WERI-Rb-1 (cell line): ENCODE data around the gene FNDC8.
A peak's percentile ranks its signal among the peaks of the same experiment; 100 is the strongest.

Experiments
- DNase-seq: peaks from one replicate; pipeline ENCODE4 v3.0.0-alpha.2; 2020
- H3K27ac ChIP-seq: fragments of 250-450 bp; sonication (Bioruptor Pico); 2 replicates; pipeline ENCODE4 v1.5.1; 2020; ENCODE audit warnings: mild to moderate bottlenecking, moderate library complexity
- H3K27me3 ChIP-seq: fragments of 250-450 bp; sonication (Bioruptor Pico); 2 replicates; pipeline ENCODE4 v1.5.1; 2021; ENCODE audit warnings: mild to moderate bottlenecking, low read depth, moderate library complexity; ENCODE audit not compliant: insufficient read depth, severe bottlenecking
- H3K36me3 ChIP-seq: fragments of 250-450 bp; sonication (Bioruptor Pico); 2 replicates; pipeline ENCODE4 v1.5.1; 2020; ENCODE audit warnings: mild to moderate bottlenecking, moderate library complexity
- H3K4me3 ChIP-seq: 2 replicates; pipeline ENCODE4 v1.5.1; 2011; ENCODE audit warnings: low read depth, mild to moderate bottlenecking, control low read depth, low read length
- H3K9me3 ChIP-seq: fragments of 250-450 bp; sonication (Bioruptor Pico); 2 replicates; pipeline ENCODE4 v1.5.1; 2021; ENCODE audit warnings: mild to moderate bottlenecking, moderate library complexity; ENCODE audit not compliant: severe bottlenecking
- TF ChIP-seq, protein P1 (sequence below): IDR thresholded peaks from 2 replicates; pipeline ENCODE4 v1.5.1; 2011; ENCODE audit warnings: low read depth, mild to moderate bottlenecking, control low read depth, inconsistent platforms, low read length

FNDC8 gene

DNA sequence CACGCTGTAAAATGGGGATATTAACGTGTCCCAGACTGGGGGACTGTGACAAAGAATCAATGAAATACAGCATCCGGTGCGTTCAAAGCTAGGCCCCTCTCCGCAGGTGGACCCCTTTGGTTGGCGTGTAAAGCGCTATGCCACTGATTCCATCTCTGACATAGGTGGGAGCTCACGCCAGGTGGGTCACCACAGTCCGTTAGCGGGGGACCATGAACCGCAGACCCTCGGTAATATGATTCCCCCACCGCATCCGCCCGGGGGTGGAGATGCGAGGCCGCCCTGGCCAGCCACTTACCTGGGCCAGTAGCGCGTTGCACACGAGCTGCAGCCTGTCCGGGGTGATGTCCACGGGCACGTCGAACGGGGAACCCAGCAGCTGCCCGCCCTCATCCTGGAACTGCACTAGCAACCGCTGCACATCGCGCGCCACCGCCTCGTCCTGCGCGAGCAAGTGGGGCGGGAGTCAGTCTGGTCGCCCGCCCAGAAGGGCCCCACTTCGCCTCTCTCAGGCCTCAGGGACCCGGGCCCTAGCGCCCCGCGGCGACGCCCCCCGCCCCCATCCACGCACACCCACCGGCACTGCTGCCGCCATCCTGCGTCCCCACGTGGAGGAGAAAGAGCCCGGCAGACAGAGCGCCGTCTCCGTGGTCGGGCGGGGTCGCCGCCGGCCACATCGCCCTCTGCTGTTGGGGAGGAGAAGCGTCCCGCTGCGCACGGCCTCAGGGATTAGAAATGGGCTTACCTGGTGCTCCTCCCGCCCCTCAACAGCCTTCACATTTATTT is 20.5 kb downstream of the FNDC8 start, which contains the start of gene NLE1:
NLE1 (minus strand) TSS at position 623 of the 786 bp plus-strand sequence; CDS start at position 595, 28 bp downstream.
- H3K27me3 ChIP-seq: no peaks in the 10 kb centered on the region
- H3K36me3 ChIP-seq: peaks cover 32% of the 10 kb centered on the region
- no peaks in the 10 kb centered on the region for H3K9me3 ChIP-seq
- peak within 1 kb of the TSS; percentile 74 for H3K27ac ChIP-seq
- TF ChIP-seq, protein P1, sequence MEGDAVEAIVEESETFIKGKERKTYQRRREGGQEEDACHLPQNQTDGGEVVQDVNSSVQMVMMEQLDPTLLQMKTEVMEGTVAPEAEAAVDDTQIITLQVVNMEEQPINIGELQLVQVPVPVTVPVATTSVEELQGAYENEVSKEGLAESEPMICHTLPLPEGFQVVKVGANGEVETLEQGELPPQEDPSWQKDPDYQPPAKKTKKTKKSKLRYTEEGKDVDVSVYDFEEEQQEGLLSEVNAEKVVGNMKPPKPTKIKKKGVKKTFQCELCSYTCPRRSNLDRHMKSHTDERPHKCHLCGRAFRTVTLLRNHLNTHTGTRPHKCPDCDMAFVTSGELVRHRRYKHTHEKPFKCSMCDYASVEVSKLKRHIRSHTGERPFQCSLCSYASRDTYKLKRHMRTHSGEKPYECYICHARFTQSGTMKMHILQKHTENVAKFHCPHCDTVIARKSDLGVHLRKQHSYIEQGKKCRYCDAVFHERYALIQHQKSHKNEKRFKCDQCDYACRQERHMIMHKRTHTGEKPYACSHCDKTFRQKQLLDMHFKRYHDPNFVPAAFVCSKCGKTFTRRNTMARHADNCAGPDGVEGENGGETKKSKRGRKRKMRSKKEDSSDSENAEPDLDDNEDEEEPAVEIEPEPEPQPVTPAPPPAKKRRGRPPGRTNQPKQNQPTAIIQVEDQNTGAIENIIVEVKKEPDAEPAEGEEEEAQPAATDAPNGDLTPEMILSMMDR: peak; percentile 95
- H3K4me3 ChIP-seq: peak within 1 kb of the TSS; percentile 96
- peak; percentile 87 for DNase-seq

DNA sequence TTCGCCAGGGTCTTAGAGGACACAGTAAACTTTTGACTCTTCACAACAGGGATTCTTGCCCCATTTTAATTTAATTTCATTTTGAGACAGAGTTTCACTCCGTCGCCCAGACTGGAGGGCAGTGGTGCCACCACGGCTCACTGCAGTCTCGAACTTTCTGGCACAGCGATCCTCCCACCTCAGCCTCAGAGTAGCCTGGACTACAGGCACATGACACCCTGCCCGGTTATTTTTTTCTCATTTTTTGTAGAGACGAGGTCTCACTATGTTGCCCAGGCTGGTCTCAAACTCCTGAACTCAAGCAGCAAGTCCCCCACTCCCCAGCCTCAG is 21.0 kb downstream of the FNDC8 start:
- no peaks in the 10 kb centered on the region for H3K27me3 ChIP-seq
- TF ChIP-seq, protein P1: no peak
- H3K4me3 ChIP-seq: no peak overlapping the region; the same call in 1 of the 2 replicates
- H3K36me3 ChIP-seq: peaks cover 27% of the 10 kb centered on the region
- DNase-seq: no peak
- no peak overlapping the region; the same call in 1 of the 2 replicates for H3K27ac ChIP-seq
- no peaks in the 10 kb centered on the region for H3K9me3 ChIP-seq

DNA sequence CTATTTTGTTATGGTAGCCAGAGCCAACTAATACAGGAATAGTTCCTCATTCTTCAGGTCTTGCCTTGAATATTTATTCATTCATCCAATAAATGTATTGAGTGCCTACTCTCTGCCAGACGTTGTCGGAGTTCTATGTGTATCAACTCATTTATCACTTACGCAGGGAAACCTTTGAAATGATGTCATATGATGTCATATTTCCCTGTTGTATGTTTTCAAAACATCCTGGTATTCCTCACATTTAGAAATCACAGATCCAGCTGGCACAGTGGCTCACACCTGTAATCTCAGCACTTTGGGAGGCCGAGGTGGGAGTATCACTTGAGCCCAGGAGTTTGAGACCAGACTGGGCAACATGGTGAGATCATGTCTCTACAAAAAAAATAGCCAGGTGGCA is 23.4 kb downstream of the FNDC8 start:
- DNase-seq: no peak
- no peak overlapping the region for H3K27ac ChIP-seq
- H3K27me3 ChIP-seq: no peaks in the 10 kb centered on the region
- H3K4me3 ChIP-seq: no peak overlapping the region
- H3K36me3 ChIP-seq: peaks cover 4% of the 10 kb centered on the region
- no peaks in the 10 kb centered on the region for H3K9me3 ChIP-seq
- TF ChIP-seq, protein P1: no peak

DNA sequence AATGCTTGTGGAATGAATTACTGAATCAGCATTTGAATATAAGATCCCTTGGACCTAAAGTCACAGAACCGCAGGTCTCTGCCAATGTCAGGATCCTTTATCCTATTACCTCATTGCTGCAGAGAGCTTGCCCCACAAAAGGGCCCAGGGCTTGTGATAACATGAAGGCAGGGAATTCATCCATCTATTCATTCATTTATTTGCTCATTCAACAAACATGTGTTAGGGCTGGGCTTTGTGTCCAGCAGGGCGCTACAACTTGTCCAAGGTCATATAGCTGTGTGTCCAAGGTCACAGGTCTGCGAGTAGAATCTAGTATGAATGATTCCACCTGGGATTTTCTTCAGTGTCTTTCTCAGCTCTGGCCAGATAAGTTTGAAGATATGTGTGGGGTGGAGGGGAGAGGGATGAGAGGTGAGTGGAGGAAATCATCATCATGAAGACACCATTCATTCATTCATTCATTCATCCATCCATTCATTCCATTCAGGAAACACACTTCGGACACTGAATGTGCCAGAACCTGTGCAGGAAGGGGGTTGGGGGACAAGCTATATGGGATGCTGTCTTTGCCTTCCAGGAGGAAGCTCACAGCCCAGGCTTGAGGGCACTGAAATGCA is 24.9 kb downstream of the FNDC8 start:
- H3K36me3 ChIP-seq: no peaks in the 10 kb centered on the region
- no peak for DNase-seq
- no peaks in the 10 kb centered on the region for H3K27me3 ChIP-seq
- no peak overlapping the region for H3K4me3 ChIP-seq
- H3K27ac ChIP-seq: no peak overlapping the region
- H3K9me3 ChIP-seq: no peaks in the 10 kb centered on the region
- TF ChIP-seq, protein P1: no peak

DNA sequence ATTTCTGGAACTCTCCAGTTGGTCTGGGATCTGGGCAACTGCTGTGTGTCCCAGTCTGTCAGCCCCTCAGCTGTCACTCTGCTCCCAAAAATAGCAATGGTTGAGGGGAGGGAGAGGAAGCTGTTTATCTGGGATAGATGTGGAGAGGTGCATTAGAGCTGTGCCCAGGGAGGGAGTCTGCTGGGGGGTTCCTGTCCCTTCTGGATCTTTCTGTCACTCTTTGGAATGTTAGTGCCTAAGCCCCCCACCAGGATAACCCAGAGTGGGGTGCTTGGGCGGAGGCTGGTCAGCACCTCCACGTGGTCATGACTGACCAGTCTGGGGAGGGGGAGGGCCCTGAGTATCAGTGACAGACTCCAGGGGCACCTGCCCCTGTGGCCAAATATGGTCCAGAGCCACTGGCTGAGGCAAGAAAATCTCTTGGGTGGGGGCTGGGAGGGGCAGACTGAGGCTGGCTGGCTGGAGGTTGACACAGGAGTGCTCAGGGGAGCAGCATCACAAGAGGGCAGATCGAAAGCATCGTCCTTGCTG is 26.0 kb downstream of the FNDC8 start, which contains the start of gene UNC45B:
UNC45B (plus strand) TSS at position 443 of the 531 bp plus-strand sequence. CDS start 447 bp downstream, outside the sequence.
- TF ChIP-seq, protein P1: no peak
- DNase-seq: no peak
- no peak within 1 kb of the TSS for H3K27ac ChIP-seq
- no peaks in the 10 kb centered on the region for H3K36me3 ChIP-seq
- no peaks in the 10 kb centered on the region for H3K9me3 ChIP-seq
- H3K4me3 ChIP-seq: no peak within 1 kb of the TSS
- H3K27me3 ChIP-seq: no peaks in the 10 kb centered on the region
